Dedifferentiated amniotic fluid mesenchymal stem cell (primary cell): Measurements from ENCODE around the gene ZNF598.
"Not testable (repeated sequence)": the region's sequence is repeated elsewhere in the genome, so short reads cannot be mapped to it uniquely, and the experiment has no call there.

Experiments
- DNase-seq: peaks from one replicate; pipeline ENCODE4 v3.0.0-alpha.2; 2016; ENCODE audit errors: extremely low spot score

The ZNF598 gene

DNA sequence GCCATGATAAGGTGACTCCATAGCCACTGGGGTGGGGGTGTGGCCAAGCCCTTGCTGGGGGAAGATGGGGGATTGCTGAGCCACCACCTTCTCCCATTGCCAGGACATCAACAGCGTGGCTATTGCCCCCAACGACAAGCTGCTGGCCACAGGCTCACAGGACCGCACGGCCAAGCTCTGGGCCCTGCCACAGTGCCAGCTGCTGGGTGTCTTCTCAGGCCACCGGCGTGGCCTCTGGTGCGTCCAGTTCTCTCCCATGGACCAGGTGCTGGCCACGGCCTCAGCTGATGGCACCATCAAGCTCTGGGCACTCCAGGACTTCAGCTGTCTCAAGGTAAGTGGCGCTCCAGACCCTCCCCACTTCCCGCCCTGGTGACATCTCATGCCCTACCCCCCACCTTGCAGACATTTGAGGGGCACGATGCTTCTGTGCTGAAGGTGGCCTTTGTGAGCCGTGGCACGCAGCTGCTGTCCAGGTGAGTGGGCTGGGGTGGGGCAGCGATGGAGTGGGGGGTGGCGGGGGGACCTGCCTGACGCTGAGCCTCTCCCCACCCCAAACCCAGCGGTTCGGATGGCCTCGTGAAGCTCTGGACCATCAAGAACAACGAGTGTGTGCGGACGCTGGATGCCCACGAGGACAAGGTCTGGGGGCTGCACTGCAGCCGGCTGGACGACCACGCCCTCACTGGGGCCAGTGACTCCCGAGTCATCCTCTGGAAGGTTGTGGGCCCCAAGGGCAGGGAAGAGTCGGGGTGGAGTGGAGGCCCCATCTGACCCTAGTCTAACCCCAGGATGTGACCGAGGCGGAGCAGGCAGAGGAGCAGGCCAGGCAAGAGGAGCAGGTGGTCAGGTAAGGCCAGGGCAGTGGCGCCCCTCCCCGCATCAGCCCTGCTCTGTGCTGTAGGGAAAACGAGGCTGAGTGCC lies 32.4 kb downstream of the ZNF598 start:
- no peak for DNase-seq

DNA sequence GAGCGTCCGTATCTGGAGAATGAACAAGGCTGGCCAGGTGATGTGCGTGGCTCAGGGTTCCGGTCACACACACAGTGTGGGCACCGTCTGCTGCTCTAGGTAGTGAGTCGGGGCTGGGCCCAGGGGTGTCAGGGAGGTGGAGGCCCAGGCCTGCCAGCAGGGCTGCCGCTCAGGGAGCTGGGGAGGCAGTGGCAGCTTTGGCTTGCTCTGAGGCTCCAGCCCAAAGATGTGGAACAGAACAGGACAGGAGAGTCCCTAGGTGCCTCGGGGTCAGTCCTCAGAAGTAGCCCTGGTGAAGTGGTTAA lies 33.5 kb downstream of the ZNF598 start:
- no peak for DNase-seq

DNA sequence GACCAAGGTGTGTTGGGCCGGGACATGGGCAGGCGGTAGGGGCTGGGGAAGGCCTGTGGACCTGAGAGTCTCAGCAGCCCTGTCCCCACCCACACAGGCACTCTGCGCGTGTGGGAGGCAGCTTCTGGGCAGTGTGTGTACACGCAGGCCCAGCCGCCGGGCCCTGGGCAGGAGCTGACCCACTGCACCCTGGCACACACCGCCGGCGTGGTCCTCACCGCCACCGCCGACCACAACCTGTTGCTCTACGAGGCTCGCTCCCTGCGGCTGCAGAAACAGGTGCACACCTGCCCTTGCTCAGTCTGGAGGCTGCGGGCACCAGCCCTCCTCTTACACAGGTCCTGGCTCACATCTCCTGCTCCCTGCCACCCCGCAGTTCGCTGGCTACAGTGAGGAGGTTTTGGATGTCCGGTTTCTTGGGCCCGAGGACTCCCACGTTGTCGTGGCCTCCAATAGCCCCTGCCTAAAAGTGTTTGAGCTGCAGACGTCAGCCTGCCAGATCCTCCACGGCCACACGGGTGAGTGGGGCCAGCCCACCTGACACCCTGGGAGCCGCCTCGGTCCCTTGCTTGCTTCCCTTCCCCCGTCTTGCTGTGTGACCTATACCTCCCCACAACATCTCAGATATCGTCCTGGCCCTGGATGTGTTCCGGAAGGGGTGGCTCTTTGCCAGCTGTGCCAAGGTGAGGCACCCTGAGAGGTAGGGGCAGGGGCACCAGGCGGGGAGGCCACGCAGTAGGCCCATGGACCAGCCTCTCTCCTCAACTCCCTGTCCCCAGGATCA lies 34.0 kb downstream of the ZNF598 start:
- DNase-seq = no peak

DNA sequence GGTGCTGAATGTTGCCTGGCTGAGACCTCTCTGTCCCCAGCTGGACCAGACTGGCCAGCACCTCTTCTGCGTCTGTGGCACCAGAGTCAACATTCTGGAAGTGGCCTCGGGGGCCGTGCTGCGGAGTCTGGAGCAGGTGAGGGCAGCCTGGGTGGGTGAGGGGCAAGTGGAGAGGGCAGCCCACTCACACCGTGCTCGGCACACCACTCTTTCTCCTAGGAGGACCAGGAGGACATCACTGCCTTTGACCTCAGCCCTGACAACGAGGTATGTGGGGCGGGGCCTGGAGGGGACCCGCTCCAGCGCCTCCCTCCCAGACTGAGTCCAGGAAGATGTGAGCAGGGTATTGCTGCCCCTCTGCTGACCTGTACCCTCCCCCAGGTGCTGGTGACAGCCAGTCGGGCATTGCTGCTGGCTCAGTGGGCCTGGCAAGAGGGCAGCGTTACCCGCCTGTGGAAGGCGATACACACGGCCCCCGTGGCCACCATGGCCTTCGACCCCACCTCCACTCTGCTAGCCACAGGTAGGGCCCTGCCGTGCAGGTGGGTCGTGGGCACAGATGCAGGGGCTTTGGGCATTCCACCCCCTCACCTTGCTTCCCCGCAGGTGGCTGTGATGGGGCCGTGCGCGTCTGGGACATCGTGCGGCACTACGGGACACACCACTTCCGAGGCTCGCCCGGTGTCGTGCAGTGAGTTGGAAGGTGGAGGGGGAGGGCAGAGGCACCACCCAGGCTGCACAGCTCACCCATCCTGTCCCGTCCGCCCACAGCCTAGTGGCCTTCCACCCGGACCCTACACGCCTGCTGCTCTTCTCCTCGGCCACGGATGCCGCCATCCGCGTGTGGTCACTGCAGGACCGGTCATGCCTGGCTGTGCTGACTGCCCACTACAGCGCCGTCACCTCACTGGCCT lies 35.2 kb downstream of the ZNF598 start:
- DNase-seq = no peak

DNA sequence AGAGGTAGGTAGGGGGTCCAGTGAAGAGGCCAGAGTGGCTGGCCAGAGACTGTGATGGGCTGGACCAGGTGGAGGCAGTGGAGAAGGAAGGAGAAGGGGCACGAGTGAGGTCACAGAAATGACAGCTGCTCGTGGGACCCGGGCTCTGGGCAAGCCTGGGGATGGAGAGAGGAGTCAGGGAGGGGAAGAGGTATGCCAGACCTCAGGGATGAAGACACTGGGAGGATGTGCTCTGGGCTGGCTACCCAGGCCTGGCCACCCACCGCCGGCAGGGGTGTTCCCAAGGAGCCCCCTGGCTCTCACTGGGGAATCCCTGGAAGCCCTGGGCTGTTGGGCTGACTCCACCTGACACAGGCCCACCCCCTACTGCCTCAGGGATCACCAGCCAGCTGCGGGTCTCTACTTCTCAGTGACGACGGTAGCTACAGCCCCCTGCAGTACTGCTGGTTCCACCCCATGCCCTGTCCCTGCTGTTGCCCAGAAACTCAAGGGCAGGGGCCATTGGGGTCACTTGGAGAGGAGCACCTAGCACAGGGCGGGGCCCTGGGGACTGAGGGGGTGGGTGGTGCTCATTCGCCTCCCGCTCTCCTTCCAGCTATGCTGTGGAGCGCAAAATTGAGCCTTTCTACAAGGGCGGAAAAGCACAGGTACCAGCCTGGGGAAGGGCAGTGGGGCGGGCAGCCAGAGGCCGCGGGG lies 36.0 kb downstream of the ZNF598 start:
- no peak for DNase-seq

DNA sequence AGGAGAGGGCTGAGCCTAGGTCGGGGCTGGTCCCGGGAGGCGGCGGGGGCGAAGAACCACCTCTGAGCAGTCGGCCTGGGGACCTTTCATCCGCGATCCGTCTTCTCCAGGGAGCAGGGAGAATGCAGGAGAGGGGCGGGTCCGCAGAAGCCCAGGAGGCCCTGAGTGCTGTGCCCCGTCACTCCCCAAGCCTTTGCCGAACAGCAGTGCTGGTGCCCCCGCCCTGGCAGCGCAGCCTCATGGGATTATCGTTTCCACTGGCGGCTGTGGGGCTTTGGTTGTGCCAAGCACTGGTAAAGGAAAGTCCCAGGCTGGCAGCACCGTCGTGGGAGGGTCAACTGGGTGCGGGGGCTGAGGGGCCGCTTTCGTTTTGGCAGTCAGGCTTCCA lies 37.1 kb downstream of the ZNF598 start:
- no peak for DNase-seq

DNA sequence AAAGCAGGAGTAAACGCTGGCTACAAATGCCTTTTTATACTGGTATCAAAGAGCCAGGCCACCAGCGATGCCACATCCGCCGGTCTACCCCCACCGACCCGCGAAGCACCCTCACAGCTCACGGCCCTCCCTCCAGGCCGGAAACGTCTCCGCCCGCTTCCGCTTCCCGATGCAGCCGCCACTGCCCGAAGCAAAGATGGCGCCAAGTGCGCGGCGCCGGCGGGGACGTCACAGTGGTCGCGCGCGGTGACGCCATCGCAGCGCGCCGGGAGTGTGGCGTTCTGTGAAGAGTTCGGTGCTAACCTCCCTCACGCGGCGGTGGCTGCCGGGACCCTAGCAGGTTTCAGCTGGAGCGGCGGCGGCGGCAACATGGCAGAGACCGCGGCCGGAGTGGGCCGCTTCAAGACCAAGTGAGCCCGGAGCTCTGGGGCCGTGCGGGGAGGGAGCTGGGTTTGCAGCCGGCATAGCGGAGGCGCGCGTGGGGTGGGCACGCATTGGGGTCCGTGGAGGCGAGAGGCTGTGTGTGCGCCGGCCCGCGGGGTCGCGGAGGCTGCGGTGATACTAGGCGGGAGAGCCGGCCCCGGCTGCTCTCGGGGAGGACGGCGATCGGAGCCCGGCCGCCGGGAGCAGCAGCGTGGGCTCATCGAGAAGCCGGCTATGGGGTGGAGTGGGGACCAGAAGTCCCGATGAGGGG lies 37.7 kb downstream of the ZNF598 start, which contains the start of gene TBL3:
TBL3 (plus strand) TSS at position 258 of the 694 bp plus-strand sequence; CDS start at position 370, 112 bp downstream.
- DNase-seq = peak; percentile 90

DNA sequence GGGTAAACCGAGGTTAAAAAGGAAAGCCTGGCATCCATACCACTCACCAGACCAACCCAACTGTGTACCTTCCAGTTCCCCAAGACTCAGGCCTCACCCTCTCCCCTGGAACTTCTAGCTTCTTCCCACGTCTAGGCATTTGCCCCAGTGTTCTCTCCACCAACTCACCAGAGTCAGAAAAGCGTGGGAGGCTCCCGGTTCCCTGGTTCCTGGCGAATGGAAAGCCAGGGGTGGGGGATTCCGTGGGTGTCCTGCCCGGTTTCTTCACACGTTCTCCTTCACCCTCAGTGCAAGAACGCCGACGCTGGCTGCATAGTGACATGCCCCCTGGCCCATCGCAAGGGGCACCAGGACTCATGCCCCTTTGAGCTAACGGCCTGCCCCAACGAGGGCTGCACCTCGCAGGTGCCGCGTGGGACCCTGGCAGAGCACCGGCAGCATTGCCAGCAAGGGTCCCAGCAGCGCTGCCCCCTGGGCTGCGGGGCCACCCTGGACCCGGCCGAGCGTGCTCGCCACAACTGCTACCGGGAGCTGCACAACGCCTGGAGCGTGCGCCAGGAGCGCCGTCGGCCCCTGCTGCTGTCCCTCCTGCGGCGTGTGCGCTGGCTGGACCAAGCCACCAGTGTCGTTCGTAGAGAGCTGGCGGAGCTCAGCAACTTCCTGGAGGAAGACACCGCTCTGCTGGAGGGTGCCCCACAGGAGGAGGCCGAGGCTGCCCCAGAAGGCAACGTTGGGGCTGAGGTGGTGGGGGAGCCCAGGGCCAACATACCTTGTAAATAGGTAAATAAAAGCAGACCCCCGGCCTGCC lies 41.3 kb downstream of the ZNF598 start:
- DNase-seq = no peak

DNA sequence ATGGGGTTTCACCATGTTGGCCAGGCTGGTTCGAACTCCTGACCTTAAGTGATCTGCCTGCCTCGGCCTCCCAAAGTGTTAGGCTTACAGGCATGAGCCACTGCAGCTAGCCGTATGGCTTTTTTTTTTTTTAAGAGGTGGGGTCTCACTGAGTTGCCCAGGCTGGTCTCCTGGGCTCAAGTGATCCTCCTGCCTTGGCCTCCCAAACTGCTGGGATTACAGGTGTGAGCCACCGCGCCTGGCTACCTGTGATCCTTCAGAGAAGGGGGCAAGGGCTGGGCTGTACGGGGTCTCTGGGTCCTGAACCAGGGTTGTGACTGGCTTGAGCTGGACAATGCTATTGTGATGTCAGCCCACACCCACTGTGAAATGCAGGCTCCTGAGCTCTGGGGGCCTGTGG lies 43.2 kb downstream of the ZNF598 start, which contains the start of gene RNF151:
RNF151 (plus strand) TSS at position 397 of the 400 bp plus-strand sequence. CDS start 26 bp downstream, outside the sequence.
- no peak for DNase-seq

DNA sequence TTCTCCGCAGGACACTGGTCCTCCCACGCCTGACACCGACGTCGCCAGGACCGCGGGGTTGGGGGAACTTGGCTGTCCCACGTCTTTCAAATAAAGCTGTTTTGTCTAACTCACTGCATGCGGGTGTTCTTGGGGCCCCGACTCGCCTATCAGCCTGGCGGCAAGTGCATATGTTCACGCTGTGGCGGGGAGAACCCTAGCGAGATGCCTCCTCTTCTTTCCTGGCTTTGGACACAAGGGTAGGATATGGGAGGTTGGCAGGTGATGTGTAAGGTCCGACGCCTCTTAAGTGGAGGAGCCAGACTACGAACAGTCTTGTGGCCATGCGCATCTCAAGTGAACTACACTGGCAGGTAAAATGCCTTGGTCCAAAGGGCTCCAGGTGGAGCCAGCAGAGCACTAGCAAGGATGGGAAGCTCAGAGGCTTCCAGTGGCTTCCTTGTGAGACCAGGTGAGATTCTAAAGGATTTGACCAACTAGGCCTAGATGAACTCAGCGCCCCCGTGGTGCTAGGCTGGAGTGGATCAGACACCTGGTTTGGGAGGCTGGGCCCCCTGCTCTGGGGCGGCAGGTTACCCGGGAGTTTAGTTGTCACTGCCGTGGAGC lies 44.1 kb downstream of the ZNF598 start:
- no peak for DNase-seq

DNA sequence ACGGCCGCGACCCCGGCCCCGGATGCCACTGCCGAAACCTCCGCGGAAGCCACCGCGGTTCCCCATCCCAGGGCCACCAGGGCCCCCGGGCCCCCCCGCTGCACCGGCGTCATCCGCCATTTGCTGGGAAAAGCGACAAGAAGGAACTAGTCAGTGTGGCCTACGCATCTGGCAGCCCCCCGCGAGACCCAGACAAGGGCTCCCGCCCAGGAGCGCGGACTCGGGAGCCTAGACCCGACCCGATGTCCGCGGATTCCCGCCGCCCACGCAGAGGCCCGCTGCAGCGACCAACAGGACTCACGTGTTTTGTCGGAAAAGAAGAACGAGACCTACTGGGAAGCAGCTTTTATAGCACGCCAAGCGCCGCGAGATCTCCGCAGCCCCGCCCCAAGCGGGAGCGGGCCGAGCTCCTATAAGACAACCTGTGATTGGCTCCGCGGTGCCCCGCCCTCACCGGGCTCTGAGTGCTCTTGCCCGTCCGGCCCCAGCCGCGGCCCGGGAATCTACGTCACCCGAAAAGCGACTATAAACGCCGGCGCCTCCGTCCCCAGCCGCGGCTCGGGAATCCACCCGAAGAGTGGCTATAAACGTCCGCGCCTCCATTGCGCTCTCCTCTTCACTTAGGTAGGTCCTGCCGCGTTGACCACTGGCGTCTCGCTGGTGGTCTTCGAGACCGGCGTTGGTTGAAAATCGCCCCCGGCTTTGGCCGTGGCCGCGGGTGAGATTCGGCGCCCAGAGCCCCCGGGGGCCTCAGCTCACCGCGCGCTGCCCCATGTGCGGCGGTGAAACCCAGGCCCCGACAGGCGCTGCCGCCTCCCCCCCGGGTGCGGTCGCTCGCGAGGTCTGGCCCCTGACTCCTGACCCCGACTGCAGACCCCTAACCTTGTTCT lies 44.9 kb downstream of the ZNF598 start, which contains the start of gene RPS2:
RPS2 (minus strand) TSS at position 321 of the 890 bp plus-strand sequence; CDS start at position 120, 201 bp downstream.
- DNase-seq = peak; percentile 99

DNA sequence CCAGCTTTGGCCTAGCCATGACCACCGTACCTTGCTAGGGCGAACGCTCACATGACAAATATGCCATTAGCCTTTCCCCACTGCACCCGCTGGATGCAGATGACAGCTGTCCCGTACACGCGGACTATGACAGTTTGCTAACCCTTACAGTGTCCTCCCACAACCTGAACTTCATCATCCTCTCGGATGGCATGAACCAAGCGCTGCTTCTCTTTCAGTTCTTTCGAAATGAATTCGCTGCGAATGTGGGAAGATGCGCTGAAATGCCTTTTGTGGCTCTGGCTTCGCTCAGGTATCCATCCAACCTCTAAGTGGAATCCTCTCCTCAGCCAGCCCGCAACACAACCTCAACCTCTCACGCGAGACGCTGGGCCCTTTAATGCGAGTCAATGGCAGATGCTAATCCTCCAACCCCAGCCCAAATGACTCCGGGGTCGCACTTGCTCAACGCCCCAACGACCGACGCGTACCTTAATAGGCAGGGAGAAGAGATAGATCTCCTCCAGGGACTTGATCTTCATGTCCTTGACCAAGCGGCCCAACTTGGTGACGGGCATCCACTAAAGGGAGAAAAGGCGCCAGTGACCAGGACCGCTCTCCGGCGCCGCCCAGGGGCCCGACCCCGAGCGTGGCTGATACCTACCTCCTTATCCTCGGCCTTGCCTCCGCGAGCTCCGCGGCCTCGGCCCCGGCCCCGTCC lies 45.7 kb downstream of the ZNF598 start:
- no peak for DNase-seq

DNA sequence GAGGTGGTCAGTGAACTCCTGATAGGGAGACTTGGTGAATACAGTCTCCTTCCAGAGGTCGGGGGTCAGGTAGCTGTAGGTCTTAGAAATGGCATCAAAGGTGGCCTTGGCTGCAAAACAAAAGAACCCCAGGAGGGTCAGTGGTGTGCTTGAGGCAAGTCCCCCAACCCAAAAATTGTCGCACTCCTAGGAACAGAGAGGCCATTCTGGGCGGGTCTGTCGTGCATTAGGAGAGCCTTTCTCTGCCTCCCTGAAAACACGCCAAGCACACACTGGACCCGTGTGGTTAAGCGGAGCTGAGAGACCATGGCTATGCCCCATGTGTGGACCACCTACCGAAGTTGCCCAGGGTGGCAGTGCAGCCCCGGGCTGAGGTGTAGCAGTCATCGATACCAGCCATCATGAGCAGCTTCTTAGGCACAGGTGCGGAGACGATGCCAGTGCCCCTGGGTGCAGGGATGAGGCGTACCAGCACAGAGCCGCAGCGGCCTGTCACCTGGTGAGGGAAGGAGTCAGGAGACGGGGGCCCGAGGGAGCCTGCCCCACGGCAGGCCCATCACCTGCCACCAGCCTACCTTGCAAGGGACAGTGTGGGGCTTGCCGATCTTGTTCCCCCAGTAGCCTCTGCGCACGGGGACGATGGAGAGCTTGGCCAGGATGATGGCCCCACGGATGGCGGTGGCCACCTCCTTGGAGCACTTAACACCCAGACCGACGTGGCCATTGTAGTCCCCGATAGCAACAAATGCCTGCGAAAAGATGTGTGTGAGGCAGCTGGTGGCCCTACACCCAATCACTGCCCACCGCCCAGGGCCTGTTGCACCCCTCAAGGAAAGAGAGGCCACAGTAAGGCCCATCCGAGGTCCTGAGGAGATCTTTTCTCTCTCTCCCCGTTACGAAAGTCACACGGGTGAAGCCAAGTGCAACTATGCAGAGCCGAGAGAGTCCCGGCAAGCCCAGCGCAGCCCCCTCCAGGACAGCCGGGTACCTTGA lies 47.2 kb downstream of the ZNF598 start:
- DNase-seq = not testable (repeated sequence)

DNA sequence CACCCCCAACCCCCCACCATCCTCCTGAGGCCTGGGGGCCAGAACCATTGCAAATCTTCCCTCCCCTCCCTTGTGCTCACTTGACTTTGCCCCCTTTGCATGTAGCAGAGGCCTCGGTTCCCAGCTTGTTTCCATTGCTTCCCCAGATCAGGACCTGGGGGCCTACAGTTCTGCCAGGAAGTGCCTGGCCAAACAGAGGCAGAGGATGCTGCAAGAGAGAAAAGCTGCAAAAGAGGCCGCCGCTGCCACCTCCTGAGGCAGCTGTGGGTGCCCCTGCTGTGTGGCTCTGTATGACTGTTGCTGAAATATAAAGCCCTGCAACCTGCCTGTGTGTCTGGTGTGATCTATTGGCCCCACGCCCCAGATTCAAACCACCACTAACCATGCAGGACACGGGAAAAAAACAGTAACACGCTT lies 48.0 kb downstream of the ZNF598 start:
- DNase-seq = no peak

DNA sequence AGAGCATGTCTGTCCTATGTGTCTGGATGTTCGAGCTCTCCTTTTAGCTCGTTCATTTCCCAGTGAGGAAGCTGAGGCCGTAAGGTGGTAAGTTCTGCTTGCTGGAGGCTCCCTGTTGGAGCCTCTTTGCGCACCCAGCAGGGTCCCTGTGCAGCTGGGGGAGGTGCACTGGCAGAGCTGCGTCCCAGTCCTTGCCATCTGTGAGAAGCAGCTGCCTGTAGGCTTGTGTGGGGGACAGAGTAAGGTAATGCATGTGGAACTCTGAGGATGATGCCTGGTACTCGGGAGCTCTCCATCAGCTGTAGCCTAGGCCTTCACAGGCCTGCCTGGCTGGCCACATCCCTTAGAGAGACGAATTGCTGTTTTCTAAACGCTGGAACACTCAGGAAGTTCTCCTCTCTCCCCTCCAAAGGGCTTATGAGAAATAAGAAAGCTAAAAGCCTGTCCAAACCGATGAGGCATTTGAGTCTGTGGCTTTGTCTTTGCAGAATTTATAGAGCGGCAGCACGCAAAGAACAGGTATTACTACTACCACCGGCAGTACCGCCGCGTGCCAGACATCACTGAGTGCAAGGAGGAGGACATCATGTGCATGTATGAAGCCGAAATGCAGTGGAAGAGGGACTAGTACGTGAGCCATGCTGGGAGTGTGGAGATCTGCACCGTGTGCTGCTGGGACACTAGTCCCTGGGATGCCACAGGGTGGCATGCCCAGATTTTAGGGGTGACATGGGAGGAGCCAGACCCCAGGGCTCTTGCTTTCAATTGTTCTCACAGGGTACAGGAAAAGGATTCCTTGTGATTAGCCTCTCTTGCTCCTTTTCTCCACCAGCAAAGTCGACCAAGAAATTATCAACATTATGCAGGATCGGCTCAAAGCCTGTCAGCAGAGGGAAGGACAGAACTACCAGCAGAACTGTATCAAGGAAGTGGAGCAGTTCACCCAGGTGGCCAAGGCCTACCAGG lies 48.7 kb downstream of the ZNF598 start:
- no peak for DNase-seq
